ENCODE data around the gene PFKFB2. TPM values are rescaled to one million over a fixed set of nuclear protein-coding genes. Genes with fewer than 3 reads are reported as not detected.

Gene PFKFB2
- total and polyA plus RNA-seq, 4 donors, result 3.0 to 13.7 (median 7.8) TPM

GRCh38 chr1:207129053-207129452, 76.0 kb downstream of the PFKFB2 start:
- Histone ChIP-seq H3K4me3 (ENCODE audit: low read length in 2 of 2) (no peak overlapping the region), H3K4me1 (ENCODE audit: control insufficient read depth in 1 of 2, insufficient read depth in 2 of 2, low read length in 2 of 2) (no peaks in the 10 kb centered on the region), H3K36me3 (ENCODE audit: control insufficient read depth in 1 of 2, insufficient read depth in 2 of 2, low read length in 1 of 2) (no peaks in the 10 kb centered on the region), H3K27ac (ENCODE audit: low read depth in 1 of 2, low read length in 2 of 2) (no peak overlapping the region), H3K9me3 (ENCODE audit: control insufficient read depth, low read length) (peaks cover 6% of the 10 kb centered on the region), H3K27me3 (ENCODE audit: control insufficient read depth in 1 of 2, insufficient read depth in 2 of 2, low read length in 1 of 2) (no peaks in the 10 kb centered on the region)
- intact Hi-C loops (cut with DNase I), result no loop called here
- ATAC-seq (ENCODE audit: low FRiP score) (no peak), DNase-seq (no peak)

Other genes starting within 250 kb of the PFKFB2 start
- not detected for gene IL20, start 187.7 kb upstream of the PFKFB2 start, total RNA-seq
- not detected for gene IL20, start 187.7 kb upstream of the PFKFB2 start, polyA plus RNA-seq
- not detected for gene IL24, start 155.8 kb upstream of the PFKFB2 start, total RNA-seq
- gene IL24, start 155.8 kb upstream of the PFKFB2 start, polyA plus RNA-seq, result not detected
- 1 to 10 TPM; 3.3 to 4.0 TPM for gene FCMR, start 131.3 kb upstream of the PFKFB2 start, total RNA-seq
- gene FCMR, start 131.3 kb upstream of the PFKFB2 start, polyA plus RNA-seq, result 1 to 10 TPM in 1 of 2 donors, under 1 TPM in 1; 0.28 to 1.3 TPM
- 1 to 10 TPM in 1 of 2 donors, under 1 TPM in 1; 0.84 to 2.1 TPM for gene PIGR, start 106.8 kb upstream of the PFKFB2 start, total RNA-seq
- gene PIGR, start 106.8 kb upstream of the PFKFB2 start, polyA plus RNA-seq, result 10 to 100 TPM in 1 of 2 donors, under 1 TPM in 1; 0.28 to 67.5 TPM
- gene FCAMR, start 82.8 kb upstream of the PFKFB2 start, total RNA-seq, result not detected
- gene FCAMR, start 82.8 kb upstream of the PFKFB2 start, polyA plus RNA-seq, result not detected
- under 1 TPM; 0.13 to 0.36 TPM for gene C1orf116, start 20.5 kb upstream of the PFKFB2 start, total RNA-seq
- gene C1orf116, start 20.5 kb upstream of the PFKFB2 start, polyA plus RNA-seq, result 1 to 10 TPM in 1 of 2 donors, under 1 TPM in 1; 0.08 to 2.8 TPM
- gene YOD1, start 2.1 kb upstream of the PFKFB2 start, total RNA-seq, result 1 to 10 TPM; 5.5 to 6.6 TPM
- gene YOD1, start 2.1 kb upstream of the PFKFB2 start, polyA plus RNA-seq, result 1 to 10 TPM in 1 of 2 donors, under 1 TPM in 1; 0.75 to 2.7 TPM
- gene C4BPB, start 35.6 kb downstream of the PFKFB2 start, total RNA-seq, result 10 to 100 TPM in 1 of 2 donors, under 1 TPM in 1; 0.94 to 10.7 TPM
- gene C4BPB, start 35.6 kb downstream of the PFKFB2 start, polyA plus RNA-seq, result 1 to 10 TPM; 1.7 to 8.6 TPM
- under 1 TPM in 1 of 2 donors, not detected in 1; 0.33 TPM for gene C4BPA, start 51.0 kb downstream of the PFKFB2 start, total RNA-seq
- gene C4BPA, start 51.0 kb downstream of the PFKFB2 start, polyA plus RNA-seq, result under 1 TPM in 1 of 2 donors, not detected in 1; 0.50 TPM